ENCODE data around the gene DIDO1. TPM values are rescaled to one million over a fixed set of nuclear protein-coding genes. Genes with fewer than 3 reads are reported as not detected.

DIDO1 gene
- total RNA-seq, 1 donor = 46.3 TPM

DNA sequence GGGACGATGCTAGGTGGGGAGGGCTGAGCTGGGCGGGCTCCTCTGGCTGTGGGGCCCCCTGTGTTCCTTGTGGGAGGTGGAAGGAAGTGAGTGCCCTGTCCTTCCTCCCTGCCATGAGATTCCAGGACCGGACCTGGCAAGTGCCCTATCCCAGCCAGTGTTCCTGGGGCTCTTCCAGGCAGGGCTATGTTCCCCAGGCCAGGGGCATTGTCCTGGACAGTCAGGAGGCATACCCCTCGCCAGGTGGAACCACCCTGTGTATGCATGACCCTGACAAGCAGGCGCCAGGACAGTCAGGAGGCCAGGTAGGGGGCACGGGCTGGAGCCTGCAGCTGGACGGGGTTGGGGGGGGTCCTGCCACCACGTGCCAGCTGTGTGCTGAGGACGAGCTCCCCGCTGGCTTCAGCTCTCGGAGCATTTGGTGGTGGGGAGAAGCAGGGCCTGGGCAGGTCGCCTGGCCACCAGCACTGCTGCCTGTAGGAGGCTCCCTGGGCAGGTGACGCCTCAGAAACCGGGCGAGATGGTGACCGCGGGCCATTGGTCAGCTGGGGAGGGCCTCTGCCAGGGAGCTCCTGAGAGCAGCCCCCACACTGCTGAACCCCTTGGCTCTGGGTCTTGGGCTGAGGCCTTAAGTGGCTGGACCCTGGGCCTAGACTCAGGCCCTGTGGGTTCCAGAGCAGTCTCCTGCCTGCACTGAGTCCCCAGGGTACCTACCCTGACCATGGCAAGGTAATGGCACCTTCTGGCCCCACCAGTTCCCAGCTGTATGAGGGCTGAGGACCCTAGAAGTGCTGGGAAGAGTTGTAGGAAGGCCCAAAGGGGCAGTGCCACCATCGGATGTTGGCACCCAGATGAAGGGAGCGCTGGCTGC is 26.9 kb upstream of the DIDO1 start:
- Histone ChIP-seq H4K20me1 (ENCODE audit: insufficient read depth, low read length) (peaks cover 35% of the 10 kb centered on the region), H3K4me1 (ENCODE audit: insufficient read depth, low read length) (peaks cover 21% of the 10 kb centered on the region), H2AFZ (ENCODE audit: low read length) (peak overlapping the region; percentile 45), H3K27ac (ENCODE audit: low read depth, low read length) (peak overlapping the region; percentile 86), H3K27me3 (ENCODE audit: insufficient read depth, low read length) (no peaks in the 10 kb centered on the region), H3K79me2 (ENCODE audit: insufficient read depth, low read length) (peaks cover 57% of the 10 kb centered on the region), H3K4me2 (ENCODE audit: insufficient read depth, low read length) (peak overlapping the region; percentile 93), H3K4me3 (ENCODE audit: insufficient read depth, low read length) (peak overlapping the region; percentile 78), H3K36me3 (ENCODE audit: insufficient read depth, low read length) (peaks cover 43% of the 10 kb centered on the region), H3K9me3 (ENCODE audit: low read depth, low read length) (no peaks in the 10 kb centered on the region)
- TF ChIP-seq, protein P1, sequence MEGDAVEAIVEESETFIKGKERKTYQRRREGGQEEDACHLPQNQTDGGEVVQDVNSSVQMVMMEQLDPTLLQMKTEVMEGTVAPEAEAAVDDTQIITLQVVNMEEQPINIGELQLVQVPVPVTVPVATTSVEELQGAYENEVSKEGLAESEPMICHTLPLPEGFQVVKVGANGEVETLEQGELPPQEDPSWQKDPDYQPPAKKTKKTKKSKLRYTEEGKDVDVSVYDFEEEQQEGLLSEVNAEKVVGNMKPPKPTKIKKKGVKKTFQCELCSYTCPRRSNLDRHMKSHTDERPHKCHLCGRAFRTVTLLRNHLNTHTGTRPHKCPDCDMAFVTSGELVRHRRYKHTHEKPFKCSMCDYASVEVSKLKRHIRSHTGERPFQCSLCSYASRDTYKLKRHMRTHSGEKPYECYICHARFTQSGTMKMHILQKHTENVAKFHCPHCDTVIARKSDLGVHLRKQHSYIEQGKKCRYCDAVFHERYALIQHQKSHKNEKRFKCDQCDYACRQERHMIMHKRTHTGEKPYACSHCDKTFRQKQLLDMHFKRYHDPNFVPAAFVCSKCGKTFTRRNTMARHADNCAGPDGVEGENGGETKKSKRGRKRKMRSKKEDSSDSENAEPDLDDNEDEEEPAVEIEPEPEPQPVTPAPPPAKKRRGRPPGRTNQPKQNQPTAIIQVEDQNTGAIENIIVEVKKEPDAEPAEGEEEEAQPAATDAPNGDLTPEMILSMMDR (IDR thresholded peaks at IDR 0.05; ENCODE audit: extremely low read depth, low read depth, low read length) = no peak
- peak; percentile 94 for DNase-seq (ENCODE audit: insufficient read length, low spot score, missing footprints)

DNA sequence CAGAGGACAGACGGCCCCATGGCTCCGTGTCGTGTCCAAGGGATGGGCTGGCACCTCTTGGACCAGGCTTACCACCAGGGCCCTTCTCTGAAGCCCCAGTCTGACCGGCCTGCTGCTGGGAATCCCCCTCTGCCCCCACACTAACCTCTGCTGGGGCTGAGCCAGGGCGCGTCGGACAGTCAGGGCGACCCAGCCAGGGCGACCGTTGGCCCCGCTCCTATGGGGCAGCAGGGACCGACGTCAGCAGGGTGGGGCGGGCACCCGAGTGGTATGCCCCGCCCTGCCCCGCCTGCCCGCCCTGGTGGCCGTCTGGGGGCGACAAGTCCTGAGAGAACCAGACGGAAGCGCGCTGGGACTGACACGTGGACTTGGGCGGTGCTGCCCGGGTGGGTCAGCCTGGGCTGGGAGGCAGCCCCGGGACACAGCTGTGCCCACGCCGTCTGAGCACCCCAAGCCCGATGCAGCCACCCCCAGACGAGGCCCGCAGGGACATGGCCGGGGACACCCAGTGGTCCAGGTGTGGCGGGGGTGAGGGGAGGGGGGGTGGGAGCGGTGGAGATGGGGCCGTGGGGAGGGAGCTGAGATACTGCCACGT is 26.2 kb upstream of the DIDO1 start, which contains the start of gene SLC17A9:
Gene SLC17A9 (plus strand): TSS at position 337 of the 595 bp plus-strand sequence. CDS start 122 bp downstream, at position 459.
- DNase-seq (ENCODE audit: insufficient read length, low spot score, missing footprints) = peak; percentile 94
- no peaks in the 10 kb centered on the region for H3K9me3 ChIP-seq (ENCODE audit: low read depth, low read length)

DNA sequence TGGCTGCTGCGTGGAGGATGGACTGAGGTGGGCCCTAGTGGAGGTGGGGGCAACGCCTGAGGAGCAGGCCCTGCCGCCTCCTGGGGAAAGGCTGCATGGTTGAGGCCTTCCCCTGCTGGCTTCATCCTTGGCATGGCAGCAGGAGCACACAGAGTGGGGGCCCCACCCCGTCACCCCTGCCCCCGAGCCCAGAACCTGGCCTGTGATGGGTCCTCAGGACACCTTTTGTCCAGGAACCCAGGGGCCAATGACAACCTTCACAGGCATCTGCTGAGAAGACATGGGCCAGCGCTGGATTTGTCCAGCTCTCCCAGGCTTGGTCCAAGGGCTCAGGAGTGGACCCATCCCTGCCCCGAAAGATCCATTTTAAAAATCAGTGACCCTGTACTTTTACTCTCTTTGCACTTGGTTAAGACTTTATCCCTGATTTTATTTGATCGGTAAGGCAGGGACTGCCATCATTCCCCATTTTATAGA is 25.6 kb upstream of the DIDO1 start:
- peak overlapping the region; percentile 78 for H3K4me3 ChIP-seq (ENCODE audit: insufficient read depth, low read length)
- H2AFZ ChIP-seq (ENCODE audit: low read length) = peak overlapping the region; percentile 81

More for the DNA sequence above, 26.2 kb upstream of the DIDO1 start, which contains the start of gene SLC17A9:
- TF ChIP-seq, protein P1 (IDR thresholded peaks at IDR 0.05; ENCODE audit: extremely low read depth, low read depth, low read length) = no peak
- peak within 1 kb of the TSS; percentile 93 for H3K4me2 ChIP-seq (ENCODE audit: insufficient read depth, low read length)
- H3K79me2 ChIP-seq (ENCODE audit: insufficient read depth, low read length) = peaks cover 55% of the 10 kb centered on the region
- peak within 1 kb of the TSS; percentile 86 for H3K27ac ChIP-seq (ENCODE audit: low read depth, low read length)
- peaks cover 21% of the 10 kb centered on the region for H3K4me1 ChIP-seq (ENCODE audit: insufficient read depth, low read length)
- H2AFZ ChIP-seq (ENCODE audit: low read length) = peak within 1 kb of the TSS; percentile 81
- peak within 1 kb of the TSS; percentile 78 for H3K4me3 ChIP-seq (ENCODE audit: insufficient read depth, low read length)
- peaks cover 28% of the 10 kb centered on the region for H4K20me1 ChIP-seq (ENCODE audit: insufficient read depth, low read length)
- no peaks in the 10 kb centered on the region for H3K27me3 ChIP-seq (ENCODE audit: insufficient read depth, low read length)
- peaks cover 43% of the 10 kb centered on the region for H3K36me3 ChIP-seq (ENCODE audit: insufficient read depth, low read length)

More for the DNA sequence above, 25.6 kb upstream of the DIDO1 start:
- H3K36me3 ChIP-seq (ENCODE audit: insufficient read depth, low read length) = peaks cover 42% of the 10 kb centered on the region
- no peaks in the 10 kb centered on the region for H3K27me3 ChIP-seq (ENCODE audit: insufficient read depth, low read length)
- peaks cover 21% of the 10 kb centered on the region for H3K4me1 ChIP-seq (ENCODE audit: insufficient read depth, low read length)
- H3K9me3 ChIP-seq (ENCODE audit: low read depth, low read length) = no peaks in the 10 kb centered on the region
- peaks cover 24% of the 10 kb centered on the region for H4K20me1 ChIP-seq (ENCODE audit: insufficient read depth, low read length)
- peak; percentile 78 for DNase-seq (ENCODE audit: insufficient read length, low spot score, missing footprints)
- TF ChIP-seq, protein P1 (IDR thresholded peaks at IDR 0.05; ENCODE audit: extremely low read depth, low read depth, low read length) = no peak
- H3K79me2 ChIP-seq (ENCODE audit: insufficient read depth, low read length) = peaks cover 53% of the 10 kb centered on the region
- peak overlapping the region; percentile 93 for H3K4me2 ChIP-seq (ENCODE audit: insufficient read depth, low read length)
- peak overlapping the region; percentile 56 for H3K27ac ChIP-seq (ENCODE audit: low read depth, low read length)
